GM12873 (cell line): Measurements from ENCODE around the gene NCLN.
A peak's percentile ranks its signal among the peaks of the same experiment; 100 is the strongest.

Source experiments
- TF ChIP-seq, protein P1 (sequence below): IDR thresholded peaks from 2 replicates; pipeline ENCODE4 v1.5.1; 2012; ENCODE audit warnings: low read depth, mild to moderate bottlenecking, moderate library complexity, low read length, control low read depth; ENCODE audit not compliant: insufficient read depth; ENCODE audit errors: missing control alignments

NCLN gene

DNA sequence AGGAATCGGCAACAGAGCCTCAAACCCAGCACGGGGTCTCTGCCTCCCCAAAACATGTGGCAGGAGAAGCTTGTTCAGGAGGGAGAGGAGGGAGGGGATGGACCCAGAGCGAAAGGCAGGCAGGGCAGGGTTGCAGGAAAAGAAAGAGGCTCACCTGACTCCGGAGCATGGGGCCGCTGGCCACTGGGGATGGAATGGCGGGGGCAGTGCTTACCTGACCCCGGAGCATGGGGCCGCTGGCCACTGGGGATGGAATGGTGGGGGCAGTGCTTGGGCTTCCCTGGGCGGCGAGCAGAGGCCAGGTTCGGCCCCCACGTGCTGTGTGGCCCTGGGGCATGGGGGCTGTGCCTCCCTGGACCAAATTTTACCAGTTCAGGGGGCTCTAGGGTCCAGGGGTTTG is 25.5 kb downstream of the NCLN start:
- TF ChIP-seq, protein P1, sequence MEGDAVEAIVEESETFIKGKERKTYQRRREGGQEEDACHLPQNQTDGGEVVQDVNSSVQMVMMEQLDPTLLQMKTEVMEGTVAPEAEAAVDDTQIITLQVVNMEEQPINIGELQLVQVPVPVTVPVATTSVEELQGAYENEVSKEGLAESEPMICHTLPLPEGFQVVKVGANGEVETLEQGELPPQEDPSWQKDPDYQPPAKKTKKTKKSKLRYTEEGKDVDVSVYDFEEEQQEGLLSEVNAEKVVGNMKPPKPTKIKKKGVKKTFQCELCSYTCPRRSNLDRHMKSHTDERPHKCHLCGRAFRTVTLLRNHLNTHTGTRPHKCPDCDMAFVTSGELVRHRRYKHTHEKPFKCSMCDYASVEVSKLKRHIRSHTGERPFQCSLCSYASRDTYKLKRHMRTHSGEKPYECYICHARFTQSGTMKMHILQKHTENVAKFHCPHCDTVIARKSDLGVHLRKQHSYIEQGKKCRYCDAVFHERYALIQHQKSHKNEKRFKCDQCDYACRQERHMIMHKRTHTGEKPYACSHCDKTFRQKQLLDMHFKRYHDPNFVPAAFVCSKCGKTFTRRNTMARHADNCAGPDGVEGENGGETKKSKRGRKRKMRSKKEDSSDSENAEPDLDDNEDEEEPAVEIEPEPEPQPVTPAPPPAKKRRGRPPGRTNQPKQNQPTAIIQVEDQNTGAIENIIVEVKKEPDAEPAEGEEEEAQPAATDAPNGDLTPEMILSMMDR: no peak

DNA sequence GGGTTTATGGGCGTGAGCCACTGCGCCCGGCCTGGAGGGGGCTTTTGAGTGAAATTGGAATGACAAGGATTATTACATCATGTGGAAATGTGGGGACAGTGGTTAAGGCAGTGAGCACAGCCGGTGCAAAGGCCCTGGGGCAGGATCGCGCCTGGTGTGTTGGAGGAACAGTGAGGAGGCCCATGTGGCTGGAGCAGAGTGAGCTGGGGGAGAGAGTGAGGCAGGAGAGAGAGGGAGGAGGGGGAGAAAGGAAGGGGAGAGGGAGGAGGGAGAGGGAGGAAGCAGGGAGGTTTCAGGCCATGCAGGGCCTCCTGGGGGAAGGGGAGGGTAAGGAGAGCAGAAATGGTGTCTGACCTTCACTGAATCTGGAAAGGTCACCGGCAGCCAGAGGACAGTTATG is 27.4 kb downstream of the NCLN start:
- TF ChIP-seq, protein P1: no peak

GRCh38 chr19:3216874-3217273 is 31.1 kb downstream of the NCLN start:
- TF ChIP-seq, protein P1: no peak

DNA sequence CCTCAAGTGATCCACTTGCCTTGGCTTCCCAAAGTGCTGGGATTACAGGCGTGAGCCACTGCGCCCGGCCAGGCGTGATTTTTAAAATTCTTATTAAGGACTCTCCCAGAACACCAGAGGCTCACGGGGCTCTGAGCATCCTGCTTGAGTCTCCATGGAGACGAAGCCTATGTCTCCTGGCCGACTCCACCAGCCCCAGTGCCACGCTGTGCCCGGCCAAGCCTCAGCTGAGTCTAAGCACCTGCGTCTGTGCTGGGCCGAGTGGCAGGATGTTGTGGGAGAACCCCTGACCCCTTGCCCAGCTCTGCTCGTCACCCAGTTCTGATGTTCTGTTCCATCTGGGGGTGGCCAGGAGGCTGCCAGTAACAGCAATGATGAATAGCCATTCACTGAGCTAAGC is 34.8 kb downstream of the NCLN start:
- TF ChIP-seq, protein P1: no peak

DNA sequence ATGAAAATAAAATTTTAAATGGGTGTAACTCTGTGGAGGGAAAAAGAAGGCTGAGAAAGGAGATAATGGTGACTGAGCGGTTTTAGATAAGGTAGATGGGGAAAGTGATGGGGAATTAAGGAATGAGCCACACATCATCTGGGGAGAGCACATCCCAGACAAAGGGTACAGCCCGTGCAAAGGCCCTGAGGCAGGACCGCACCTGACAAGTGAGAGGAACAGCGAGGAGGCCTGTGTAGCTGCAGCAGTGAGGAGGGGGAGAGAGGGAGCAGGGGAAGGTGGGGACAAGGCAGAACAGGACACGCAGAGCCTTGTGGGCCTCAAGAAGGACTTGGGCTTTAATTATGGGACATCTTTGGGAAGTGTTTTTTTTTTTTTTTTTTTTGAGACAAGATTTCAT is 37.0 kb downstream of the NCLN start:
- TF ChIP-seq, protein P1: no peak

GRCh38 chr19:3224346-3225168 is 38.8 kb downstream of the NCLN start, which contains the start of gene CELF5:
Gene CELF5 (plus strand): TSS chr19:3224661. CDS start chr19:3224740, 79 bp downstream.
- TF ChIP-seq, protein P1: peak; percentile 54

DNA sequence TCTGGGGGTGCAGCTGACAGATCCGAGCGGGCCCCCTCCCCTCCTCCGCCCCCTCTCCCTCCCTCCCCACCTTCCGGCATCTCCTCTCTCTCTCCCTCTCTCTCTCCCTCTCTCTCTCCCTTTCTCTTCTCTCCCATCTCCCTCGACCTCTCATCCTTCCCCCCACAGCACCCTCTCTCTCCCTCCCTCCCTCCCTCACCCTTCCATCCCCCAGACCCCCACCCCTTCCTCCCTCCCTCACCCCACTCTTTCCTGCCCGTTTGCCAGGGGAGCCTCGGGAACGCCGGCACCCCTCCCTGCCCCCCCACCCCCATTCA is 39.4 kb downstream of the NCLN start:
- TF ChIP-seq, protein P1: no peak
